DMS79 treated with DMSO at 0.1 percent for 48 hours (cell line): ENCODE results near the gene ZNF821.
"Not testable (repeated sequence)": the region's sequence is repeated elsewhere in the genome, so short reads cannot be mapped to it uniquely, and the experiment has no call there.

Source experiments
- DNase-seq: peaks from one replicate; lab custom pipeline; 2025; lab: John Stamatoyannopoulos, UW

Gene ZNF821

DNA sequence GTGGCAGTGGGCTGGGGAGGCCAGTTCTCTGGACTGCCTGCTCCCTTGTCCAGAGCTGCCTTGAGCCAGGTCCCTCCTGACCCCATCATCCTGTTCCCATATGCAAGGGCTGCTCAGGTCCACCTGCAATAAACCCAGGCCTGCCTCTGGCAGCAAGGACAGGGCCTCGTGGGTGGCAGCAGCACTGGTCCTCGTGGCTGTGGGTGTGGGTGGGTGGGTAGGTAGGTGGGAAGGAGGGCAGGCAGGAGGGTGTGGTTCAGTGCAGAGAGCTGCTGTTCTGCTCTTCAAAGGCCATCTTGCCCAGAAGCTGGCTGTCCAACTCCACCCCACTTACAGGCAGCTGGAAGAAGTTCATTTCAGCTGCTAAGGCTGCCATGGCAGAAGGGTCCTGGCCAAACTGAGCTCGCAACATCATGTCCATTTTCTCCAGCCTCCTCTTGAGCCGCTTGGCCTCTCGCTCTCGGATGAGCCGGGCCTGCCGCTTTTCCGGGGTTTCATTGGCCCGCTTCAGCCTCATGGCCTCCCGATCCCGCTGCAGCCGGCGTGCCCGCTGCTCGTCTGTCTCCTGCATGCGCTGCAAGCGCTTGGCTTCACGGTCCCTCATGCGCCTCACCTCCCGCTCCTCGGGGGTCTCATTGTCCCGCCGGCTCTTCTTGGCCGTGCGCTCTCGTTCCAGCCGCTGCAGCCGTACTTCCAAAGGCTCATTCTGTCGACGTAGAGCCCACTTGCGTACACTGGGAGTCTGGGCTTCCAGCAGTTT is 24.0 kb downstream of the ZNF821 start:
- DNase-seq = no peak

DNA sequence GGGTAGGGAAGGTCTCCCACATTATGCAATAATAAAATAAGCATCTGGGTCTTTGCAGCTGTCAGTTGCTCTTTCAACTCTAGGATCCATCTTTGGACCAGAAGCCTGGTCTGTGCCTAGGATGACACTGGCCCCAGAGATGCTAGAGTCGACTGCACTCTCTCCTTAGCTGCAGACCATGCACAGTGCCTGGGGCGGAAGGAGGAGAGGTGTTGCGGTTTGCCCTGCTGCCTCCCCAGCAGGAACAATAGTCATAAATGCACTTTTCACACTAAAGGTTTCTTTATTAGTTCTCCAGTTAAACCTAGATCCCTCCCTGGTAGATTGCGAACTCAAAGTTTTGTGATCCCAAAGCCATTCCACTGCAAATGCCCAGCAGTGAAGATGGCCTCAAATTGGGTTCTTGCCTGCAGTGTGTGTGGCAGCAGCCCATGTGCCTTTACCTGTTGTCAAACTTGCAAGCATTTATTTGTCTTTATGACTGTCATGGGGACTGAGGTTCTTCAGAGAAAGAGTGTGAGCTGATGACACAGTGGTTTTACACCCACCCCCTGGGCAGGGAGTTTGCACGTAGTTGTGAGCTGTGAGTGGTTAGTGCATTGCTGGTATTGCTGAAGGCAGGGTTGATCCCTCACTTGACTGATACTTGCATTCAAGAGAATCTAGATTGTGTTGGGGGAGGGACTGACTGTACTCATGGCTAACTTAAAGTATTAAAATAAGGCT is 27.9 kb downstream of the ZNF821 start:
- no peak for DNase-seq

DNA sequence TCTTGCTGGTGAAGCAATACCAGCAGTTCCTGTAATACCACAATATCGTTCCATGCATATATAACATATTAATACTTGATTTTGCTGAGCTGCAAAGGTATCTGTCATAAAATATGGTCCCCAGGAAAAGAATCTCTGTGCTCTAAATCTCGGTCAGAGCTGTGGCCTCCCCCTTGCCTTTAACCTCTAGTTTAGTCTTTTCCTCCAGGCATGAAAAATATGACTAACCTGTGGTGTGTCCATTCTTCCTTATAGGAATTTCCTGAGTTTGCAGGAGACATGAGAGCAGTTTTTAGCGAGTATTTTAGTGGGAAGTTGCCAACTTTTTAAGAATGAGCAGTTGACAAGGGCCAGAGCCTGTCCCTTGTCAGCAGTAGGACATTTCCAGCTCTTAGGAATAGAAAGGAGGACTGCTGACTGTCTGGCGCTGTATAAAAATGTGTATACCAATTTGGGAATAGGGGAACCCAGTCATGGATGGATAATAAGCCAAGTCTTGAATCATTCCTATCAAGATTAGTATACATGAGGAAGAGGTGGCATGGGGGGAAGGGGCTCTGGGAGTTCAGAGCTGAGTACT is 29.5 kb downstream of the ZNF821 start:
- no peak for DNase-seq

DNA sequence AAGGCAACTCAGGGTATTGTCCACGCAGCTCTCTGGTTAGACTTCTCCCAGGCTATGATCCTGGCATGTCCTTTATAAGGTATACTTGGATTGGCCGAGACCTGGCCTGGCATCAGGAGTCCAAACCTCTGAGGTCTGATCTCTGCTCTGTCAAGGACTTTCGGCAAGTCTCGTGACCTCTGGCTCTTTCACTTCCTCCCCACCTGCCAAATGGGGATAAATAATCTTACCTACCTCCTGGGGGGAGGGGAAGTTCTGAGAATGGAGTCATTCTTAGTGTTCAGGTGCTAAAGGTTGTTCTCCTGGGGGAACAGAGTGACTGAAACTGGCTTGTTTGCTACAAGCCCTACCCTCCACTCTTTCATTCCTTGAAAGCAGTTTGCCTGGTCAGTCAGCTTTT is 30.6 kb downstream of the ZNF821 start:
- DNase-seq = no peak

DNA sequence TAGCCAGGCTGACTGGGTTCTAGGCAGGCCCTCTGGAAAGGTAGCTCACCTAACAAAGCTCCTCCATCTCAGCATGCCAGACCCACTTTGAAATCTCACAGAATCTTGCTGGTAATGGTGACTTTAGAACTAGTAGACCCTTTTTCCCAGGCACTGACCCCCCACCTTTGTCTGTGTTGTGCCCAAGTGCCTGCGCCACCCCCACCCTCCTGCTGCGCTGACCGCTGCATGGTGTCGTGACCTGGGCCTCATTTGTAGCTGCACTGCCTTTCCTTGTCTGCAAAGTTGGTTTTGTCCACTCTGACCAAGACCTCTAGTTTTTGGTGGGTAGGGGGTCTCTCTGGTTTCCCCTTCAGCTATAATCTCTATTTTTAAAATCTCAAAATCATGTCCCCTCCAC is 31.4 kb downstream of the ZNF821 start:
- DNase-seq = no peak

DNA sequence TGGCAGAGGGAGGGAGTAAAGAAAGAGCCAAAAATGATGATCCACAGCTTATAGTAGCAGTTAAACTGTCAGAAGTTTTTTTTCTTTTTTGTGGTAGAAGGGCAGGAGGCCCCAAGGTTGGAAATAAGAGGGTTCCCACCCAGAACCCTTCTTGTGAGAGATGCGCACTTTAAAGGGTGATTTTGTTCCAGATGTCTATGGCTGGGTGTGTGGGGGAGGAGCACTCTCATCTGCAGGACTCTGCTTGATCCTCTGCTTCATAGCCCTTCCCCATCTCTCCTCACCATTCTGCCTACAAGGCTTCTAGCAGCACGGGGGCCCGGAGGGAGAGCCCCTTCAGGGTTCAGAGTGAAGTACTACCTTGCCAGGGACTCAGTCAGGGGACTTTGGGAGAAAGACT is 31.8 kb downstream of the ZNF821 start:
- DNase-seq = no peak

DNA sequence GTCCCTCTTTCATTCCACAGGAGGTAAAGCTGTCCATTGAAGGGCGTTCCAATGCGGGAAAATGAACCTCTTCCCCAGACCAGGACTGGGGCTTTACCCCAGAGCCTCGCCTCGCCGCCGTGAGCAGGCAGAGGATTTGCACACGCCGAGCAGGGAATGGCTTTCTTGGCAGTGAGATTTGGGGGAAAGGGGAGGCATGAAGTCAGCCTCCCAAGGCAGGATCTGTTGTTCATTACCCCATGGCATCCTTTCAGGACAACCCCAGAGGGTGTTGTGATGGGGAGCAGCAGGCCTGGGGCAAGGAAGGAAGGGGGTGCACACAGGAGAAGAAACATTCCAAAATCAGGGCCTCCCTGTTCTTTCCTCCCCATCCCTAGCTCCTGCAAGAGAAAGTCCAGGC is 32.2 kb downstream of the ZNF821 start:
- no peak for DNase-seq

DNA sequence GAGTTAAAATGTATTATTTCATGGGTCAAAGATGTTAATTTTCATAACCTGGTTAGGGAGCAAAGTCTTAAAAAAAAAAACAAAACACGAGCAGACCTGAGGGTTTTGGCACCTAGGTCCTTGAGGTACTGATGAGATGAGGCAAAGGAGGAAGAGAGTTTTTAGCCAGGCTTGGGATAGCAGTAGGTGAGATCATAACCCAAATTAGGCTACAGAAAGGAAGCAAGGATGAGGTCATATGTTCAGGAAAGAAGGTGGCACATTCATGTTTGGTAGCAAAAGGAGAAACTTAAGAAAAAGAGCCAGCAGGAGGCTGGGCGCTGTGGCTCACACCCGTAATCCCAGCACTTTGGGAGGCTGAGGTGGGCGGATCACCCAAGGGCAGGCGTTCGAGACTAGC is 35.4 kb downstream of the ZNF821 start:
- no peak for DNase-seq

DNA sequence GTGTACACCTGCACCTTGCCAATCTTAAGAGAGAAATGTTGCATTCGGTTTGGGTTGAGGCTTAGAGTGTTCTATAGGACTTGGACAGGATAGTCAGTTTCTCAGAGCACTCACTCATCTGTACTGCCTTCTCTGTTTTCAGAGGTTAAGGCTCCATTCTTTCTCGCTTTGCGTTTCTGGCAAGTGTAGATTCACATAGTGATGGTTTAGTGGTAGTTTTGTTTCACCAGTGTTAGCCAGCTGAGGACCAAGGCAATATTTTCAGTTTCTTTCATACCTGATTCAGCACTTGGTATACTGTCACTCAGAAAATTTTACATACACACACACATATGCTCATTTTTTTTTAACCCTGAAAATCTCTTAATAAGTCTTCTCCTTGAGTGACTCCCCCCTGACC is 36.9 kb downstream of the ZNF821 start:
- no peak for DNase-seq

DNA sequence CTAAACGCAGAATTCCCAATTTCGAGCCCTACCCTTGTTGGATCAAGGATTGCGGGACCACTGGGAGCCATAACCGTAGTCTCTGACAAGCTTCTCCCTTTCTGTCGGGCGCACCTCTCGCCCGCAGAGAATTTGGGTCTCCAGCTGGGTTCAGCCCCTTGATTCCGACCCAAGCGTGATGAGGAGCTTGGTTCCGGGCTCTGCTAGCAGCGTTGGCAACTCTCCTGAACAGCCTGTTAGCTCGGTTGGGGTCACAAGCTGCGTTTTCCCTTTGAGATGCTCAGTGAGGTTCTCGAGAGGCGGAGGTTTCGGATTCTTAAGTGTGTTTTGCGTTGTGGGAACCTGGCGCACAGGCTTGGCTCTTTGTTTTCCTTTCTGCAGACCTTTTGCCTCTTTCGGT is 37.6 kb downstream of the ZNF821 start:
- no peak for DNase-seq

DNA sequence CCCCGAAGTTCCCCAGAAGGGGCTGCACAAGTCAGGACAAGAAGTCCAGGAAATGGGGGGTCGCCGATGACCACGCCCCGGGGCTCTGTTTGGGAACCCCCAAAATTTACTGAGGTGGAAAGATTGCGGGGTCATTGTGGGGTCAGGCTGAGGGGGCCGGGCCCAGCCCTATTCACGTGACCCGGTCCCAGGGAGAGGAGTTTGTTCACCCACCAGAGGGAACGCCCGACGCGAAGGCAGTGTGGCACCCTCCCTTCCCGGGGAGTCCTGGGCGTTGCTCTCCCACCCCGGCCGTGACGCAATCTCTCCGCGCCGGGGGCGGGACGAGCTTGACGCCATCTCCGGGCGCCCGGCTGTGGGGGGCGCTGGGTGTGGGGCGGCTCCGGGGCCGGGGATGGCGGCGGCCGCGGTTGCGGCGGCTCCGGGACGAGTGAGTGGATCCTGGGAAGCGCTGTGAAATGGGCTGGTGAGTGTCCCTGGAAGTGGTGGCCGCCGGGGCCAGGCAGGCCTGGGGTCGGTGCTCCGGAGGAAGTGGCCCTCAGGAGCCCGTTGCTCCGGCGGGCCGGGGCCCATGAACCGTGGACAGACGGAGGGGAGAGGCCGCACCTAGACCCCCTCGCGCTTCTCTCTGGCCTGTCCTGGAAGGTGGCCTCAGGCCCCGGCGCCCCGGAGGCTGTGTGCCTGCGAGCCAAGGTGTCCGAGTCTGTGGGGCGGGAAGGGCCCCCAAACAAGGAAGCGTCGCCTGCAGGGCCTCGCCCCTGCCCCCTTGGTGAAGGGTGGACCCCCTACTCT is 38.1 kb downstream of the ZNF821 start, which contains the start of gene ATXN1L:
TSS of gene ATXN1L (plus strand) at position 338 of the 792 bp plus-strand sequence. CDS start 3,765 bp downstream, outside the sequence.
- peak; percentile 50 for DNase-seq

DNA sequence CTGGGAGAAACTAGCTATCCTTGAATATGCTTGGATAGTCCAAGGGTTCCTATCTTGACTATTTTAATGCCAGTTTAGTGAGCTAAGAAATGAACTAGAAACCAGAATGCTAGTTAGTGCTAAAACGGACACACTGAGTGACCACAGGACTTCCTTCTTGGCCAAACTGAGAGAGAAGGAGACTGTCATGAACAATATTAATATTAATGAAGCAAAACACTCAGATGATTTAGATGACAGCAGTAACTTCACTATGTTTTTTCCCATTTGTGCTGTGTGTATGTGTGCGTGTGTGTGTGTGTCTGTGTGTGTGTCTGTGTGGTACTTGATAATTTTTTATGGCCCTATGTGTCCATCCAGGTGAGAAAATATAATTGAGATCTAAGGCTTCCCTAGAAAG is 40.4 kb downstream of the ZNF821 start:
- no peak for DNase-seq

DNA sequence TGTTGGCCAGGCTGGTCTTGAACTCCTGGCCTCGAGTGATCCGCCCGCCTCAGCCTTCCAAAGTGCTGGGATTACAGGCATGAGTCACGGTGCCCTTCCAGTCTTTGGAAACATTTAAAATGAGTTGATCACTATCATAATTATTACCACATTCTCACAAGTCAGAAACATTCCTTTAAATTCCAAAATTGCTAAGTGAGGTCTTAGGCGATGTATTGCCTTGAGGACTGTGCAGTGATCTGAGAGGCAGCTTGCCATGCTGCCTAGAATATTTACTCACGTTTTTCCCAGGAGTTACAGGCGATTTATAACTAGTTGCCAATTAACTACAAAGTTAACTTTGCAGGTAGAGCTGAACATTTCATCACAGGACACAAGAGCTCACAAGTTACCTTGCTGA is 43.9 kb downstream of the ZNF821 start:
- DNase-seq = no peak

DNA sequence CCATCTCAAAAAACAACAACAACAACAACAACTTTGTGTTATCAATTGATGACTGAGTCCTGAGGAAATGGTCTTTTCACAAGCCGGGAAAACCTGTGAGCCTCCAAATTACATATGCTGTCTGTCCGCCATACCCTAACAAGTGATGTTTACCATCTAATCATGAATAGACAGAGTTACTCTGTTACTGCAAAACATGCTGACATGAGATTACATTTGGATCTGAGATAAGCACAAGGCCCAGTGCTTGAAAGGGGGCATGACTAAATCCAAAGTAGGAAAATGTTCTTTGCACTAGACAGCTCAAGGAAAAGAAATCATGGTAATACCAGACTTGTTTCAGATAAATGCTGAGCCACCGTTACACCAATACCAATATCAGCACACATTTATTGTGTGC is 46.8 kb downstream of the ZNF821 start:
- no peak for DNase-seq

DNA sequence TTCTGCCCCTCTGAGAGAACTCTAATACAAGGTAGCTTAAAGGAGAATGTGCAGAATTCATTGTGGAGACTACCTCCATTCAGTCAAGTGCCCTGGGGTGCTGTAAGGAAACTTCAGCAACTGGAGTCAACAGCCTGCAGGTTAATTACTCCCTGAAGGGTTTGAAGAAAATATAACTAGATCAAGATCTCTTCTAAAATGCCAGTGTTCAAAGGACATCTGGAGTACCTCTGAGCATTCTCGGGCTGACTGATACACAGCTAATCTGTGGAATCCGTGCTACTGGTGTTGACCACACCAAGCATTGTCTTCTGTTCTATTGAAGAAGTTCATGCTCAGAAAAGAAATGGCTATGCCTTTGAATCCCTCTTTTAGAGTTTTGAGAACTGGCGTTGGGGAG is 49.7 kb downstream of the ZNF821 start:
- no peak for DNase-seq

DNA sequence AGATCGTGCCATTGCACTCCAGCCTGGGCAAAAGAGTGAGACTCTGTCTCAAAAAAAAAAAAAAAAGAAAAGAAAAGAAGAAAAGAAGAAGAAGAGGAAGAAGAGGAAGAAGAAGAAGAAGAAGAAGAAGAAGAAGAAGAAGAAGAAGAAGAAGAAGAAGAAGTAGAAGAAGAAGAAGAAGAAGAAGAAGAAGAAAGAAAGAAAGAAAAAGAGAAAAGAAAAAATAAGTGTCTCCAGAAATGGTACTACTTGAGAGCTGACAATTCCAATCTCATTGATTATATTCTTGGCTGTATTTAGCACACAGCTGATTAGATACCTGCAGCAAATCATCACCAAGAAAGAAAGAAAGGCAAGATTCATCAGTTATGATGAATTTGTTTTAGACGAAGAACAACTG is 51.9 kb downstream of the ZNF821 start:
- not testable (repeated sequence) for DNase-seq

DNA sequence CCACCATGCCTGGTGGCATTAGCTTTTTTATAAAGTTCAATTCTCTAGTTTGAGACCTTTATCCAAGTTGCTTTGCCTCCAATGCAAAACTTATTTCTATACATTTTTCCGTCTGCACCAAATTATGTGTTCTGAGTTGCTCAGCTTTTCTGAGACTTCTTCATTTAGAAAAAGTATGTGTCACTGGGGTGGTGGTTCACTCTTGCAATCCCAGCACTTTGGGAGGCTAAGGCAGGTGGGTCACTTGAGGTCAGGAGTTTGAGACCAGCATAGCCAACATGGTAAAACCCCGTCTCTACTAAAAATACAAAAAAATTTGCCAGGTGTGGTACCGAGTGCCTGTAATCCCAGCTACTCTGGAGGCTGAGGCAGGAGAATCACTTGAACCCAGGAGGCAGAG is 52.3 kb downstream of the ZNF821 start:
- not testable (repeated sequence) for DNase-seq

DNA sequence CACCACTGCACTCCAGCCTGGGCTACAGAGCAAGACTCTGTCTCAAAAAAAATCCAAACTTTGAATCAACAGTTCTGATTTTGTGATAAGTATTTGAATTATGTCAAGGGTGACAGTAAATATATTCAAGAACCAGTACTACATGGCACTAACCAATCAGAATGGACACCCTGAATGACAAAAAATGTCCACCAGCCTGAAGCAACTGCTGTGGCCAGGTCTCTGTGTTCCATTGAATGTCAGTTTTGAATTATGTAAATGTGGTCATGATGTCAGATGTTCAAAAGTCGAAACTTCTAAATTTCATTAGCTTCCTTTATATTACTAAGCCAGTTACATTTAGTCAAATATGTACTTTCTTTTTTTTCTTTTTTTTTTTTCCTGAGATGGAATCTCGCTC is 53.6 kb downstream of the ZNF821 start:
- no peak for DNase-seq

DNA sequence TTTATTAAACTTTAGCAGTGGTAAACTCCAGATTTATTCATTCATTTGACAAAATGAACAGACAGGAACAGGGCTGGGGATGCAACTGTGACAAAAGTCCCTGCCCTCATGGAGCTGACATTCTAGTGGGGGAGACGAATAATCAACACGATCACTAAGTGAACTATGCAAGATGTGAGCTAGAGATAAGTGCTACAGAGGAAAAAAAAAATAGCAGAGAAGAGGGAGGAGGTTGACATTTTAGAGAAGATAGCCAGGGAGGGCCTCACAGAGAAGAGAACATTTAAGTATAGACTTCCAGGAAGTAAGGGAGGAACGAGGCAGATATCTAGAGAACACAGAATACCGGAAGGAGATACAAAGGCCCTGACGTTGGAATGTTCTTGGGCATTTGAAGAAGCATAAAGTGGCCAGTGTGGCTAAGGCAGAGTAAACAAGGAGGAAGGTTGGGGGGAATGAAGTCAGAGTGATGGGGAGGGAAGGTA is 57.4 kb downstream of the ZNF821 start:
- no peak for DNase-seq

DNA sequence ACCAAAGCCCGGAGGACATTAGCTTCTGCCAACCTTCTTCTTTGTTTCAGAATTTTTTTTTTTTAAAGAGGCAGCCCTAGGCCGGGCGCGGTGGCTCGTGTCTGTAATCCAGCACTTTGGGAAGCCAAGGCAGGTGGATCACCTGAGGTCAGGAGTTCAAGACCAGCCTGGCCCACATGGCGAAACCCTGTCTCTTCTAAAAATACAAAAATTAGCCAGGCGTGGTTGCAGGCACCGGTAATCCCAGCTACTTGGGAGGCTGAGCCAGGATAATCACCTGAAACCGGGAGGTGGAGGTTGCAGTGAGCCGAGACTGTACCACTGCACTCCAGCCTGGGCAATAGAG is 66.9 kb downstream of the ZNF821 start:
- not testable (repeated sequence) for DNase-seq

DNA sequence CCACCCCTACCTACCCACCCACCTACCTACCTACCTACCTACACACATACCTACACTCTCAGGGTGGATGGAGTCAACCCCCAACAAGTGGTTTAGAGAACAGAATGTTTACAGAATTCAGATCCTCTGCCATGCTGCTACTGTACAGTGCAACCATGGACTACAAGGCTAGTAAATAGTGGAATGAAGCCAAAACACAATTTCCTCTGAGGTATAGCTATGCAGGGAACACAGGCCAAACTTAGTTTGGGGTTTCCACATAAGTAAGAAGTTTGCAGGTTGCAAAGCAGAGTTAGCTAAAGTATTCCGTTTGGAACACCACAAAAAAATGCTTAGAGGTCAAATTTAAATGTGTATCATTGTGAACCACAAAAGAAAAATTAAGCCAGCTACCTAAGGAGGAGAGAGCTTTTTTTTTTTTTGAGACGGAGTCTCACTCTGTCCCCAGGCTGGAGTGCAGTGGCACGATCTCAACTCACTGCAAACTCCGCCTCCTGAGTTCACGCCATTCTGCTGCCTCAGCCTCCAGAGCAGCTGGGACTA is 72.7 kb downstream of the ZNF821 start:
- DNase-seq = no peak

DNA sequence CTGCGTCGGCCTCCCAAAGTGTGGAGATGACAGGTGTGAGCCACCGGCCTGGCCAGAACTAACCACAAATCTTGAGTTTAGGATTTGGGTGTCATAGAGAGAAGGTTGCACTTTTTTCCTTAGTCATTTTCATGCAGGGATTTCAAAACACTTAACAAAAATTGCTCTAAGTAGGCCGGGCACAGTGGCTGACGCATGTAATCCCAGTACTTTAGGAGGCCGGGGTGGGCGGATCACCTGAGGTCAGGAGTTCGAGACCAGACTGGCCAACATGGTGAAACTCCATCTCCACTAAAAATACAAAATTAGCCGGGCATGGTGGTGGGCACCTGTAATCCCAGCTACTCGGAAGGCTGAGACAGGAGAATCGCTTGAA is 73.8 kb downstream of the ZNF821 start:
- DNase-seq = not testable (repeated sequence)
